Neural cell (in vitro differentiated cells): Measurements from ENCODE around the gene RPA3. TPM values are rescaled to one million over a fixed set of nuclear protein-coding genes. Genes with fewer than 3 reads are reported as not detected.

ENCODE experiments used
- H2AFZ ChIP-seq: fragments of 200-600, 300-800 bp; sonication (generic), shearing (Covaris generic); 2 replicates; pipeline ENCODE4 v1.6.0; 2014; ENCODE audit warnings: low read depth, mild to moderate bottlenecking, antibody characterized with exemption, low read length, moderate library complexity
- H3F3A ChIP-seq: fragments of 200-600 bp; shearing (Covaris generic); 2 replicates; pipeline ENCODE4 v1.6.1; 2016; ENCODE audit warnings: mild to moderate bottlenecking, moderate library complexity, mixed read lengths, antibody characterized with exemption, low read length; ENCODE audit not compliant: insufficient read depth, poor library complexity, severe bottlenecking
- H3K27ac ChIP-seq: fragments of 200-600, 300-800 bp; sonication (generic), shearing (Covaris generic); 2 replicates; pipeline ENCODE4 v1.5.1; 2014; ENCODE audit warnings: mild to moderate bottlenecking, low read length, moderate library complexity
- H3K27me3 ChIP-seq: fragments of 300-800, 200-600 bp; sonication (generic), shearing (Covaris generic); 2 replicates; pipeline ENCODE4 v1.6.0; 2014; ENCODE audit warnings: mild to moderate bottlenecking, low read depth, low read length, moderate library complexity; ENCODE audit not compliant: insufficient read depth
- H3K36me3 ChIP-seq: fragments of 300-800, 200-600 bp; sonication (generic), shearing (Covaris generic); 2 replicates; pipeline ENCODE4 v1.5.1; 2014; ENCODE audit warnings: mild to moderate bottlenecking, antibody characterized with exemption, low read length, moderate library complexity; ENCODE audit not compliant: insufficient read depth
- H3K4me2 ChIP-seq: fragments of 300-800, 200-600 bp; sonication (generic), shearing (Covaris generic); 2 replicates; pipeline ENCODE4 v1.6.0; 2014; ENCODE audit warnings: mild to moderate bottlenecking, low read length
- H3K4me3 ChIP-seq: fragments of 300-800, 200-600 bp; sonication (generic), shearing (Covaris generic); 2 replicates; pipeline ENCODE4 v1.5.1; 2014; ENCODE audit warnings: mild to moderate bottlenecking, low read length, moderate library complexity
- H3K79me2 ChIP-seq: fragments of 200-600 bp; shearing (Covaris generic); replicated peaks from 2 replicates; pipeline ENCODE4 v1.6.0; 2014; ENCODE audit warnings: mild to moderate bottlenecking, low read length, moderate library complexity; ENCODE audit not compliant: insufficient read depth
- H3K9ac ChIP-seq: fragments of 300-800, 200-600 bp; sonication (generic), shearing (Covaris generic); 2 replicates; pipeline ENCODE4 v1.6.1; 2016; ENCODE audit warnings: mild to moderate bottlenecking, low read length, mixed read lengths
- H3K9me2 ChIP-seq: fragments of 200-600 bp; shearing (Covaris generic); 2 replicates; pipeline ENCODE4 v1.6.1; 2016; ENCODE audit warnings: mild to moderate bottlenecking, low read length, mixed read lengths; ENCODE audit not compliant: insufficient read depth
- H3K9me3 ChIP-seq: fragments of 200-600, 300-800 bp; sonication (generic), shearing (Covaris generic); 2 replicates; pipeline ENCODE4 v1.6.1; 2016; ENCODE audit warnings: mild to moderate bottlenecking, mixed run types, low read length, moderate library complexity, mixed read lengths
- H4K20me1 ChIP-seq: fragments of 200-600 bp; shearing (Covaris generic); 2 replicates; pipeline ENCODE4 v1.6.1; 2016; ENCODE audit warnings: mild to moderate bottlenecking, mixed run types; ENCODE audit not compliant: insufficient read depth
- CTCF ChIP-seq: fragments of 450-650 bp; IDR thresholded peaks from 2 replicates; pipeline ENCODE4 v1.5.1; 2014; ENCODE audit warnings: antibody characterized with exemption, mild to moderate bottlenecking, moderate library complexity; ENCODE audit not compliant: poor library complexity, severe bottlenecking
- EP300 ChIP-seq: fragments of 450-650 bp; conservative IDR thresholded peaks from 2 replicates; pipeline ENCODE4 v1.6.1; 2014; ENCODE audit warnings: antibody characterized with exemption, mild to moderate bottlenecking, moderate library complexity; ENCODE audit not compliant: poor library complexity, severe bottlenecking
- EZH2 ChIP-seq: fragments of 200-600, 300-800 bp; shearing (Covaris generic), sonication (generic); IDR thresholded peaks from 2 replicates; pipeline ENCODE4 v1.6.1; 2014; ENCODE audit warnings: antibody characterized with exemption, low read length, borderline replicate concordance, mild to moderate bottlenecking; ENCODE audit not compliant: insufficient read depth, poor library complexity, severe bottlenecking
- MXI1 ChIP-seq: fragments of 450-650 bp; conservative IDR thresholded peaks from 2 replicates; pipeline ENCODE4 v1.6.1; 2014; ENCODE audit warnings: antibody characterized with exemption, mild to moderate bottlenecking; ENCODE audit not compliant: poor library complexity, severe bottlenecking
- POLR2AphosphoS5 ChIP-seq: IDR thresholded peaks from 2 replicates; pipeline ENCODE4 v1.6.1; 2012
- RAD21 ChIP-seq: fragments of 450-650 bp; conservative IDR thresholded peaks from 2 replicates; pipeline ENCODE4 v1.6.1; 2014; ENCODE audit warnings: antibody characterized with exemption, mild to moderate bottlenecking, moderate library complexity
- REST ChIP-seq: IDR thresholded peaks from 2 replicates; pipeline ENCODE4 v1.6.1; 2012; ENCODE audit warnings: borderline replicate concordance
- SMC3 ChIP-seq: fragments of 450-650 bp; conservative IDR thresholded peaks from 2 replicates; pipeline ENCODE4 v1.6.1; 2014; ENCODE audit warnings: antibody characterized with exemption, mild to moderate bottlenecking, moderate library complexity; ENCODE audit not compliant: poor library complexity
- TAF1 ChIP-seq: IDR thresholded peaks from 2 replicates; pipeline ENCODE4 v1.6.1; 2012; ENCODE audit warnings: low read depth
- polyA plus RNA-seq: library from polyadenylated mRNA; depleted of rRNA; stranded (reverse); fragments of >200 nt; gene quantifications from 2 replicates; pipeline ENCODE4 v1.2.3, GENCODE V29; 2014

The RPA3 gene
- polyA plus RNA-seq, 1 donor from 2014 or later = 50.1 TPM

DNA sequence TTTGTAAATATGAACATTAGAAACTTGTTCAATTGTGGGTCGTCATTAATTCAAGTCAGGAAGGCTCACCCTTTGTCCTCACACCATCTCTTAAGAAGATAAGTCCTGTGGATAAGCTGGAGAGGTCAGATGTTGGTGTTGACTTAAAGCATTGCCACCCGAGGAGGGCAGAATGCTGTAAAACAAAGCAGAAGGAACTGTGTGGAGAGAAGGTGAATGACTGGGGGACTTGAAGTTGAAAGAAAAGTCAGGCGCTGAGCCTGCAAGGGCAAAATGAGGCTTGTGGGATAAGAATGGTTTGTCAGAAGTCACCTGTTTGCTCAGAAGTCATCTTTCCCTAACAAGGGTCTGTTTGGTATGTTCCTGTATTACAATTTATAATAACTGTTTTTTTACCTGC is 9.1 kb downstream of the RPA3 start:
- Histone ChIP-seq H3K9me2 (no peaks in the 10 kb centered on the region), H3K36me3 (no peaks in the 10 kb centered on the region), H3K27me3 (no peaks in the 10 kb centered on the region), H3K9ac (no peak overlapping the region), H3K4me2 (no peak overlapping the region), H2AFZ (no peak overlapping the region), H3K9me3 (no peaks in the 10 kb centered on the region), H3K79me2 (no peaks in the 10 kb centered on the region), H3F3A (no peaks in the 10 kb centered on the region), H3K27ac (no peak overlapping the region), H4K20me1 (no peaks in the 10 kb centered on the region), H3K4me3 (no peak overlapping the region)
- no peak for TF ChIP-seq MXI1
- no peak for TF ChIP-seq EP300
- no peak for TF ChIP-seq RAD21
- no peak for TF ChIP-seq TAF1
- TF ChIP-seq CTCF = no peak
- no peak for TF ChIP-seq SMC3

GRCh38 chr7:7707806-7708205 is 10.6 kb downstream of the RPA3 start:
- Histone ChIP-seq H3K9ac (no peak overlapping the region), H3K27ac (no peak overlapping the region), H3K27me3 (no peaks in the 10 kb centered on the region), H3F3A (no peaks in the 10 kb centered on the region), H2AFZ (no peak overlapping the region), H3K4me3 (peak overlapping the region; percentile 12), H3K9me2 (no peaks in the 10 kb centered on the region), H3K9me3 (no peaks in the 10 kb centered on the region), H4K20me1 (no peaks in the 10 kb centered on the region), H3K36me3 (no peaks in the 10 kb centered on the region), H3K4me2 (no peak overlapping the region), H3K79me2 (no peaks in the 10 kb centered on the region)
- no peak for TF ChIP-seq EP300
- no peak for TF ChIP-seq CTCF
- TF ChIP-seq EZH2 = no peak
- no peak for TF ChIP-seq SMC3
- no peak for TF ChIP-seq RAD21
- no peak for TF ChIP-seq MXI1
- TF ChIP-seq POLR2AphosphoS5 = no peak
- no peak for TF ChIP-seq REST
- no peak for TF ChIP-seq TAF1
